IPS-18a (cell line): ENCODE measurements around the gene ADGRA1.

Source experiments
- H3K27ac ChIP-seq: one replicate; pipeline ENCODE4 v1.5.1; 2013; ENCODE audit warnings: low read length
- H3K27me3 ChIP-seq: one replicate; pipeline ENCODE4 v1.6.1; 2013; ENCODE audit warnings: mild to moderate bottlenecking, low read length; ENCODE audit not compliant: control insufficient read depth, insufficient read depth
- H3K36me3 ChIP-seq: one replicate; pipeline ENCODE4 v1.6.1; 2013; ENCODE audit warnings: low read depth, low read length; ENCODE audit not compliant: control insufficient read depth
- H3K4me1 ChIP-seq: one replicate; pipeline ENCODE4 v1.6.1; 2013; ENCODE audit warnings: low read depth, low read length; ENCODE audit not compliant: control insufficient read depth
- H3K4me3 ChIP-seq: one replicate; pipeline ENCODE4 v1.5.1; 2013; ENCODE audit warnings: low read length
- H3K9ac ChIP-seq: one replicate; pipeline ENCODE4 v1.6.1; 2013; ENCODE audit warnings: mild to moderate bottlenecking, low read length, moderate library complexity
- H3K9me3 ChIP-seq: one replicate; pipeline ENCODE4 v1.6.1; 2013; ENCODE audit warnings: low read depth, low read length; ENCODE audit not compliant: control insufficient read depth

Gene ADGRA1

GRCh38 chr10:133179128-133179520 is 91.4 kb downstream of the ADGRA1 start:
- H3K36me3 ChIP-seq, result no peaks in the 10 kb centered on the region

GRCh38 chr10:133179651-133180050 is 91.9 kb downstream of the ADGRA1 start:
- Histone ChIP-seq H3K27me3 (no peaks in the 10 kb centered on the region), H3K27ac (no peak overlapping the region), H3K4me1 (no peaks in the 10 kb centered on the region), H3K9me3 (no peaks in the 10 kb centered on the region), H3K4me3 (no peak overlapping the region), H3K9ac (no peak overlapping the region), H3K36me3 (no peaks in the 10 kb centered on the region)

More at GRCh38 chr10:133179128-133179520, 91.4 kb downstream of the ADGRA1 start:
- Histone ChIP-seq H3K4me3 (no peak overlapping the region), H3K27ac (no peak overlapping the region), H3K9me3 (no peaks in the 10 kb centered on the region), H3K27me3 (no peaks in the 10 kb centered on the region), H3K4me1 (no peaks in the 10 kb centered on the region), H3K9ac (no peak overlapping the region)

GRCh38 chr10:133180192-133180964 is 92.7 kb downstream of the ADGRA1 start:
- Histone ChIP-seq H3K27me3 (no peaks in the 10 kb centered on the region), H3K36me3 (no peaks in the 10 kb centered on the region), H3K27ac (no peak overlapping the region), H3K4me1 (no peaks in the 10 kb centered on the region), H3K9ac (no peak overlapping the region), H3K9me3 (no peaks in the 10 kb centered on the region), H3K4me3 (no peak overlapping the region)

DNA sequence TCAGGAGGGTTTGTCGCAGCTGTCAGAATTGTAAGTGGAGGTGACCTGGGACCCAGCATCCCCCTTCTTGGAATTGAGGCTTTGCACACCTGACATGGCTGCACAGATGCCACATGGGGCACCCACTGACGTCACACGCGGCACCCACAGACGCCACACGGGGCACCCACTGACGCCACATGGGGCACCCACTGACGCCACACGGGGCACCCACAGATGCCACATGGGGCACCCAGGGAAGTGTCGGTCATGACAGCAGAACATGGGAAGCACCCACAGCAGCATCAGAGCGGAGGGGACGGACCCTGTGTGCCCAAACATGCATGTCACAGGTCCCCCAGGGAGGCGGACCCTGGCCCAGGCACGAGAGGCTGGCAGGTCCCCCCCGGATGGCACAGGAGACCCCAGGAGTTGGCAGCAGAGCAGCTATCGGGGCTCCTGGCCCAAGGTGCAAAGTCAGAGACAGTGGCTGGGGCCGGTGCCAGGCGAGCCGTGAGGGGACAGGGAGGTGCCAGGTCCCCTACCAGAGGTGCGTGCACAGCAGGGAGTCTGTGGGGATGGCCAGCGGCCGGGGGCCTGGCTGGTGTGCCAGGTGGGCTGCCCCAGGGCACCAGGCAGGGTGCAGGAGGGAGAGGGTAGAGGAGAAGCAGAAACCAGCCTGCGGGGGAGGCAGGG is 93.4 kb downstream of the ADGRA1 start:
- Histone ChIP-seq H3K4me3 (no peak overlapping the region), H3K9me3 (no peaks in the 10 kb centered on the region), H3K9ac (no peak overlapping the region), H3K36me3 (no peaks in the 10 kb centered on the region), H3K4me1 (no peaks in the 10 kb centered on the region), H3K27ac (no peak overlapping the region), H3K27me3 (no peaks in the 10 kb centered on the region)
